Stomach smooth muscle (tissue), 2 donors: Measurements from ENCODE around the gene HSFX4.
"Not testable (repeated sequence)": the region's sequence is repeated elsewhere in the genome, so short reads cannot be mapped to it uniquely, and the experiment has no call there.

Experiments used
- H3K27ac ChIP-seq: one replicate; pipeline ENCODE4 v1.7.0; 2013; ENCODE audit warnings: mild to moderate bottlenecking, low read length, inconsistent platforms
- H3K27me3 ChIP-seq, 2 donors: one replicate each; pipeline ENCODE4 v1.7.0; 2013; ENCODE audit warnings: low read length in 2 of 2; ENCODE audit not compliant: insufficient read depth in 2 of 2, control insufficient read depth in 1 of 2
- H3K36me3 ChIP-seq, 2 donors: one replicate each; pipeline ENCODE4 v1.7.0; 2013; ENCODE audit warnings: low read length in 2 of 2; ENCODE audit not compliant: control insufficient read depth in 2 of 2, insufficient read depth in 2 of 2
- H3K4me1 ChIP-seq: one replicate; pipeline ENCODE4 v1.7.0; 2013; ENCODE audit warnings: low read length; ENCODE audit not compliant: control insufficient read depth, insufficient read depth
- H3K4me3 ChIP-seq, 2 donors: one replicate each; pipeline ENCODE4 v1.7.0; 2013; ENCODE audit warnings: low read length in 2 of 2
- H3K9ac ChIP-seq, 2 donors: one replicate each; pipeline ENCODE4 v1.7.0; 2013; ENCODE audit warnings: low read length in 2 of 2, mild to moderate bottlenecking in 1 of 2
- H3K9me3 ChIP-seq, 2 donors: one replicate each; pipeline ENCODE4 v1.7.0; 2013; ENCODE audit warnings: low read length in 2 of 2; ENCODE audit not compliant: control insufficient read depth in 2 of 2
- donor health status: healthy.
- donor health status: Pancreatic carcinoma.

The HSFX4 gene

GRCh38 chrX:149916745-149917392 lies 12.5 kb upstream of the HSFX4 start:
- Histone ChIP-seq H3K36me3 (no peaks in the 10 kb centered on the region), H3K9ac (no peak overlapping the region), H3K27me3 (no peaks in the 10 kb centered on the region), H3K9me3 (peaks cover 0 to 2% of the 10 kb centered on the region in 2 donors), H3K27ac (no peak overlapping the region), H3K4me1 (no peaks in the 10 kb centered on the region), H3K4me3 (no peak overlapping the region)

DNA sequence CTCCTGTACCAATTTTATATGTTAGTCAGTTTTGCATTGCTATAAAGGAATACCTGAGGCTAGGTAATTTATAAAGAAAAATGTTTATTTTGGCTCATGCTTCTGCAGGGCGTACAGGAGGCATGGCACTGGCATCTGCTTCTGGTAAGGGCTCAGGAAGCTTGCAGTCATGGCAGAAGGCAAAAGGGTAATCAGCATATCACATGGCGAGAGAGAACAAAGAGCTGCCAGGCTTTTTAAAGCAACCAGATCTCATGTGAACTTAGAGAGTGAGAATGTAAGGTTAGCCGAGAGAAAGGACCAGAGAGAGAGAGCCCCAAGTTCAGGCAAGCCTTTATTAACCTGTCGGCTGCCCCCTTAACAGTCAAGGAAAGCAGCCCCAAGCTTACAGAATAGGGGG lies 5.5 kb upstream of the HSFX4 start:
- not testable (repeated sequence) for H3K4me3 ChIP-seq, H3K9me3 ChIP-seq

DNA sequence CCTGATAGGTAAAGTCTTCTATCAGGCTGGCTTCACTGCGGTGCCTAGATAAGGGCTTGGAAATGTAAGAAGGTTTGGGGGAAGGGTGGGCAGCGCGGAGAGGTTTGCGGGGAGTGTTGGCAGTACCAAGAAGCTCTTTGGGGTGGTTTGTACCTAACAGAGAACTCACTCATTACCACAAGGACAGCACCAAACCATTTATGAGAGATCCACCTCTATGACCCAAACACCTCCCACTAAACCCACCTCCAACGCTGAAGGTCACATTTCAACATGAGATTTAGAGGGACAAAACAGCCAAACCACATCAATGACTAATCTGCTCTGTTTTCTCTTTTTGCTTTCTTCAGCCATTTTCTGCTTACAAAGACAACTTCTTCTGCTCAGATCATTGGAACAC lies 4.9 kb upstream of the HSFX4 start:
- H3K4me1 ChIP-seq, H3K9me3 ChIP-seq, H3K4me3 ChIP-seq, H3K36me3 ChIP-seq, H3K27me3 ChIP-seq, H3K27ac ChIP-seq, H3K9ac ChIP-seq: not testable (repeated sequence)

More for the DNA sequence above, 5.5 kb upstream of the HSFX4 start:
- not testable (repeated sequence) for H3K9ac ChIP-seq, H3K27me3 ChIP-seq, H3K4me1 ChIP-seq, H3K36me3 ChIP-seq, H3K27ac ChIP-seq

DNA sequence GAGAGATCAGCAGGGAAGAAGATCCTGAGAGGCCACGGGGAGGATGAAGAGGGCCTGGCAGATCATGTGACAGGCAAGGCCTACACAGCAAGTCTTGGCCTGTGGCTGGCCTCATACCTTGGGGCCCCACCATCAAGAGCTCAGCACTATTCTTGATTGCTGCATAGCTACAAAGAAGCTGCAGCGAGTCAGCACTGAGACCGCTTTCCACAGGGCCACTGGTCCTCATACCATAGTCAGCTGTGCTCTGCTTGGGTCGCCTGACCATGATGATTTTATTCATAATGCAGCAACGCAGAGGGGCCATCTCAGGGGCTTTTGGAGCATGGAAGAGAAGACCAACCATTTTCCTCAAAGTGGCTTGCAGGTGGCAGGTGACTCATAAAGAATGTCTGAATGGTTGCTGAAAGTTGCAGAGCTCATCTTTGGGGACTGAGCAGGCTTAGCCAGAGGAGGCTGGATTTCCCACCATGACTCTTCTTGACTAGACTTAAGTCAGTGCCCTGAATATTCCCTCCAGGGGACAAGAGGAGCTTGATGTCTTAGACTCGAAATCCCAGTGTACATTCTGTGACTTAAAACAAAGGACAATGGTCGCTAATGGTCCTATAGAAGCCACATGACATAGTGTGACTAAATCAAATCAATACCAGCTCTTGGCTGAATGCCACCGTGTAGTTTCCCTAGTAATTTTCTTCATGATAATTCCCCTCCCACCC lies 2.0 kb upstream of the HSFX4 start:
- H3K4me3 ChIP-seq, result not testable (repeated sequence)

DNA sequence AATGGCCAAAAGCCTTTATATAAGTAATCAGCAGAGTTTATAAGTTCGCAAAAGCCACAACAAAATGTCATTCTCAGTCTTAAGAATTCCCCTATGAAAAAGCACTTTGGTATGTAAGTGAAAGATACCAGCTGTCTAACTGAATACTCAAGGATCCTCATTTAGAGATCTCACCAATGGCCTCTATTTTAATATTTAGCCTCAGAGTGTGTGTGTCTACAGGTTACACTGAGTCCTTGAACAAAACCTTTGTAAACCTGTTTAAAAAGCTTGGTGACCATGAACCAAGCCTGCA lies 1.5 kb upstream of the HSFX4 start:
- not testable (repeated sequence) for H3K4me1 ChIP-seq, H3K27me3 ChIP-seq, H3K4me3 ChIP-seq, H3K9ac ChIP-seq, H3K36me3 ChIP-seq, H3K9me3 ChIP-seq, H3K27ac ChIP-seq

More for the DNA sequence above, 2.0 kb upstream of the HSFX4 start:
- not testable (repeated sequence) for H3K36me3 ChIP-seq, H3K27me3 ChIP-seq, H3K9me3 ChIP-seq, H3K9ac ChIP-seq, H3K27ac ChIP-seq, H3K4me1 ChIP-seq

GRCh38 chrX:149928635-149929034 lies 738 bp upstream of the HSFX4 start:
- H3K4me1 ChIP-seq, H3K4me3 ChIP-seq, H3K9me3 ChIP-seq, H3K27me3 ChIP-seq, H3K27ac ChIP-seq, H3K36me3 ChIP-seq, H3K9ac ChIP-seq: not testable (repeated sequence)

DNA sequence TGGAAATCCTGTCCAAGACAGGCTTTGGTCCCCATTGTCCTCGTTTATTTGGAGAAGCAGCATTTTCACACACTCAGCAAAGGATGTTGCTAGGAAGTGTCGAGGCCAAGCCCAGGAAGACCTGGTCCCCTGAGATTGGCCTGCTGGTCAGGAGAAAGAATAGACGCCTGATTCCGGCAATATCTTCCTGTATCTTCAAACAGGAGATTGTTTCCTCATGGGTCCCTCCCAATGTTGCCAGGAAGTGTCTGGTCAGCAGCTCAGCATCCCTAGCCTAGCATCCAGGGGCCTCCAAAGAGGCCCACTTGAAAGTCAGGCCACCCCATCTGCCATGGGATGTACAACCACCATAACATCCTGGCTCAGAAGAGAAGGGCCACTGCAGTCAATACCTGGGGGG lies 2.0 kb downstream of the HSFX4 start:
- not testable (repeated sequence) for H3K4me3 ChIP-seq, H3K36me3 ChIP-seq, H3K4me1 ChIP-seq, H3K27me3 ChIP-seq, H3K27ac ChIP-seq, H3K9ac ChIP-seq, H3K9me3 ChIP-seq

GRCh38 chrX:149932150-149932549 lies 2.8 kb downstream of the HSFX4 start:
- H3K4me1 ChIP-seq, H3K9me3 ChIP-seq, H3K27ac ChIP-seq, H3K4me3 ChIP-seq, H3K9ac ChIP-seq, H3K36me3 ChIP-seq, H3K27me3 ChIP-seq: not testable (repeated sequence)

DNA sequence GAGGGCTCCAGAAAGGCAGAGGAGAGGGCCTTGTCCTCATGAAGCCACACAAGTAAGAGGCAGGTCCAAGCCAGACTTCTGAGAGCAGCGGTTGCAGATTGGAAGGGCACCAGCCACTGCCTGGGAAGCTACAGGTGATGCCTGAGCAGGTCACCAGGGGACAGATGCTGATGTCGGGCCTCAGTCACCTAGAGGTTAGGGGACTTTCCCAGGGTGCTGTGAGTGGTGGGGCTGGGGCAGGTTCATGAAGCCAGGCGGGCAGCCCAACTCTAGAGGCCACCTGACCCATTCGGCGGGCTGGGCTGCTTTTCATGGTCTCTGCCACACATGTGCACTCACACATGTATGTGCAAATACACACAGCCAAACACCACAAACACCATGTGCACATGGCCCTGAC lies 3.6 kb downstream of the HSFX4 start:
- H3K27me3 ChIP-seq, H3K27ac ChIP-seq, H3K9ac ChIP-seq, H3K9me3 ChIP-seq, H3K4me3 ChIP-seq, H3K4me1 ChIP-seq, H3K36me3 ChIP-seq: not testable (repeated sequence)

DNA sequence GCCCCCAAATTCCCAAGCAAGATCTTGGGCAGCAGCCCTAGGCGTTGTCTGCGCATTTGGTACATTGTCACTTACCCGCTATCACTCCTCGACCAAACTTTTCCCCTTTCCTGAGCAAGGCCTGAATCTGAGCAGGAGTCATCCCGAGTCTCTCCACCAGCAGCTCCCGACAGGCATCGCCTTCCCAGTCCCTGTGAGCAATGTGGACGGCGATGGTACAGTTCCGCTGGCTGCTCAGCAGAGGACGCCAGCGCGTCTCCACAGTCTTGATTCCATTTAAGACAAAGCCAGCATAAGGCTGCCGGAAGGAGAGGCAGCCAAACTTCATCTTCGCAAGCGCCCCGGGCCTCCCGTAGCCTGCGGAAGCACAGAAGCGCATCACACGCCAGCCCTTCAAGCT lies 4.2 kb downstream of the HSFX4 start:
- not testable (repeated sequence) for H3K4me1 ChIP-seq, H3K36me3 ChIP-seq, H3K9ac ChIP-seq, H3K27me3 ChIP-seq, H3K9me3 ChIP-seq, H3K27ac ChIP-seq, H3K4me3 ChIP-seq

- H3K4me1 ChIP-seq, H3K36me3 ChIP-seq, H3K27me3 ChIP-seq, H3K9me3 ChIP-seq: not testable (repeated sequence)
- H3K9ac ChIP-seq, result peak overlapping the region; percentile 87 to 89
- peak overlapping the region; percentile 71 to 84 for H3K4me3 ChIP-seq
- peak overlapping the region; percentile 83 for H3K27ac ChIP-seq
These were observed 8.0 kb downstream of the HSFX4 start for GRCh38 chrX:149937328-149937727.
